H1 (cell line): ENCODE results near the gene BCAR1. TPM values are rescaled to one million over a fixed set of nuclear protein-coding genes. Genes with fewer than 3 reads are reported as not detected.
"Not testable (repeated sequence)": the region's sequence is repeated elsewhere in the genome, so short reads cannot be mapped to it uniquely, and the experiment has no call there.

Experiments
- CTCF ChIA-PET: fragments of 300-600 bp; sonication (Branson Sonifier 250); formaldehyde crosslinking; loops from one replicate; lab custom pipeline; 2021; ENCODE audit not compliant: partially characterized antibody; lab: Charles Lee
- POLR2A ChIA-PET: fragments of 300-600 bp; sonication (Branson Sonifier 250); formaldehyde crosslinking; loops from one replicate; lab custom pipeline; 2021; ENCODE audit warnings: inconsistent platforms; ENCODE audit not compliant: partially characterized antibody; lab: Charles Lee
- DNase-seq, 2 experiments: peaks; one replicate each; pipeline versions ENCODE4 v3.0.0 to v3.0.0-alpha.2; 2010 to 2022; ENCODE audit warnings: low spot score in 2 of 2, low read depth in 1 of 2, mixed read lengths in 1 of 2
- FAIRE-seq: peaks from 2 replicates; lab custom pipeline; 2011; peaks lifted over from hg19 to GRCh38; lab: Jason Lieb, UNC
- H2AFZ ChIP-seq: 2 replicates; pipeline ENCODE4 v1.8.1; 2012; ENCODE audit warnings: low read length, inconsistent platforms
- H2AK5ac ChIP-seq: 2 replicates; pipeline ENCODE4 v1.6.1; 2013; ENCODE audit warnings: low read depth, low read length
- H2BK120ac ChIP-seq: replicated peaks from 2 replicates; pipeline ENCODE3; 2013; ENCODE audit warnings: low read depth, low read length, inconsistent platforms
- H2BK12ac ChIP-seq: 2 replicates; pipeline ENCODE4 v1.6.1; 2013; ENCODE audit warnings: low read depth, low read length
- H2BK15ac ChIP-seq: 2 replicates; pipeline ENCODE4 v1.6.1; 2013; ENCODE audit warnings: low read length
- H2BK20ac ChIP-seq: 2 replicates; pipeline ENCODE4 v1.6.1; 2013; ENCODE audit warnings: low read length
- H2BK5ac ChIP-seq: 2 replicates; pipeline ENCODE4 v1.6.1; 2013; ENCODE audit warnings: low read depth, low read length
- H3K14ac ChIP-seq: 2 replicates; pipeline ENCODE4 v1.6.1; 2013; ENCODE audit warnings: inconsistent platforms; ENCODE audit not compliant: insufficient read length
- H3K18ac ChIP-seq: 2 replicates; pipeline ENCODE4 v1.6.1; 2013; ENCODE audit warnings: low read length; ENCODE audit errors: extremely low read depth
- H3K23ac ChIP-seq: 2 replicates; pipeline ENCODE4 v1.6.1; 2013; ENCODE audit warnings: inconsistent platforms; ENCODE audit not compliant: insufficient read length
- H3K23me2 ChIP-seq: 2 replicates; pipeline ENCODE4 v1.6.1; 2013; ENCODE audit warnings: low read depth, low read length
- H3K27ac ChIP-seq: 2 replicates; pipeline ENCODE4 v1.6.1; 2011; ENCODE audit warnings: low read depth, low read length, inconsistent platforms
- H3K27me3 ChIP-seq, 4 experiments: replicated peaks in 1 of 4; 1 replicate in 1 of 4; 2 replicates in 3 of 4; pipeline versions ENCODE4 v1.6.1 to v1.8.1; 2011 to 2013; ENCODE audit warnings: low read length in 3 of 4, mild to moderate bottlenecking in 3 of 4, inconsistent platforms in 2 of 4, mixed read lengths in 2 of 4, moderate library complexity in 1 of 4; ENCODE audit not compliant: control insufficient read depth in 3 of 4, insufficient read depth in 3 of 4; ENCODE audit errors: extremely low read depth in 1 of 4
- H3K36me3 ChIP-seq, 4 experiments: 2 replicates each; pipeline versions ENCODE4 v1.6.1 to v1.8.1; 2011 to 2013; ENCODE audit warnings: mild to moderate bottlenecking in 4 of 4, low read length in 3 of 4, moderate library complexity in 2 of 4, control low read depth in 1 of 4, inconsistent platforms in 1 of 4; ENCODE audit not compliant: insufficient read depth in 4 of 4, control insufficient read depth in 2 of 4
- H3K4ac ChIP-seq: replicated peaks from 2 replicates; pipeline ENCODE3; 2013; ENCODE audit warnings: low read length, low read depth, mixed read lengths, inconsistent platforms; ENCODE audit not compliant: insufficient read length
- H3K4me1 ChIP-seq, 4 experiments: replicated peaks in 1 of 4; 1 replicate in 1 of 4; 2 replicates in 3 of 4; pipeline versions ENCODE4 v1.6.1 to v1.8.1; 2011 to 2013; ENCODE audit warnings: low read length in 3 of 4, inconsistent platforms in 2 of 4, mixed read lengths in 1 of 4; ENCODE audit not compliant: insufficient read depth in 4 of 4, control insufficient read depth in 3 of 4
- H3K4me2 ChIP-seq, 2 experiments: 2 replicates each; pipeline versions ENCODE4 v1.6.1 to v1.8.1; 2011 to 2013; ENCODE audit warnings: low read depth in 2 of 2, low read length in 2 of 2, control low read depth in 1 of 2, inconsistent platforms in 1 of 2, mild to moderate bottlenecking in 1 of 2; ENCODE audit not compliant: insufficient read depth in 1 of 2
- H3K4me3 ChIP-seq, 4 experiments: fragments of 200-600, 300-600 bp in 1 of 4; sonication (generic), shearing (Covaris generic), sonication (Bioruptor Twin) in 1 of 4; 2 replicates each; pipeline versions ENCODE4 v1.5.1 to v1.8.1; 2011 to 2016; ENCODE audit warnings: low read length in 4 of 4, low read depth in 3 of 4, control low read depth in 2 of 4, inconsistent platforms in 2 of 4, mild to moderate bottlenecking in 2 of 4, mixed read lengths in 1 of 4, moderate library complexity in 1 of 4; ENCODE audit not compliant: insufficient read depth in 2 of 4; ENCODE audit errors: extremely low read depth in 1 of 4
- H3K56ac ChIP-seq: replicated peaks from 2 replicates; pipeline ENCODE3; 2013; ENCODE audit warnings: low read depth, mild to moderate bottlenecking, mixed read lengths, low read length, inconsistent platforms; ENCODE audit not compliant: insufficient read length
- H3K79me1 ChIP-seq: 2 replicates; pipeline ENCODE4 v1.6.1; 2013; ENCODE audit warnings: low read depth, low read length, control low read depth
- H3K79me2 ChIP-seq, 2 experiments: 2 replicates each; pipeline versions ENCODE4 v1.6.1 to v1.8.1; 2012 to 2013; ENCODE audit warnings: low read length in 2 of 2, mild to moderate bottlenecking in 2 of 2, inconsistent platforms in 1 of 2; ENCODE audit not compliant: insufficient read depth in 2 of 2, control insufficient read depth in 1 of 2
- H3K9ac ChIP-seq, 4 experiments: replicated peaks in 1 of 4; 1 replicate in 1 of 4; 2 replicates in 3 of 4; pipeline versions ENCODE4 v1.6.1 to v1.8.1; 2011 to 2013; ENCODE audit warnings: low read depth in 3 of 4, low read length in 3 of 4, control low read depth in 2 of 4, mild to moderate bottlenecking in 2 of 4, moderate library complexity in 2 of 4, inconsistent platforms in 1 of 4; ENCODE audit errors: extremely low read depth in 1 of 4
- H3K9me3 ChIP-seq, 2 experiments: 2 replicates each; pipeline versions ENCODE4 v1.6.1 to v1.8.1; 2012 to 2013; ENCODE audit warnings: mild to moderate bottlenecking in 2 of 2, moderate library complexity in 2 of 2, control low read depth in 1 of 2, inconsistent platforms in 1 of 2, low read depth in 1 of 2, low read length in 1 of 2, mixed read lengths in 1 of 2; ENCODE audit not compliant: insufficient read depth in 2 of 2
- H4K20me1 ChIP-seq, 2 experiments: replicated peaks in 1 of 2; 2 replicates each; pipeline versions ENCODE3 to v1.8.1; 2011 to 2013; ENCODE audit warnings: inconsistent platforms in 2 of 2, low read length in 2 of 2, mild to moderate bottlenecking in 1 of 2; ENCODE audit not compliant: insufficient read depth in 2 of 2, control insufficient read depth in 1 of 2
- H4K5ac ChIP-seq: 2 replicates; pipeline ENCODE4 v1.6.1; 2013; ENCODE audit warnings: low read length, low read depth, mixed read lengths, inconsistent platforms; ENCODE audit not compliant: insufficient read length
- H4K8ac ChIP-seq: 2 replicates; pipeline ENCODE4 v1.8.0; 2013; ENCODE audit warnings: mild to moderate bottlenecking, moderate library complexity, low read length, inconsistent platforms; ENCODE audit not compliant: insufficient read depth; ENCODE audit errors: extremely low read depth
- H4K91ac ChIP-seq: replicated peaks from 2 replicates; pipeline ENCODE3; 2013; ENCODE audit warnings: low read length, mixed read lengths, inconsistent platforms; ENCODE audit not compliant: insufficient read length
- WGBS, 2 experiments: shearing (Covaris generic) in 1 of 2; methylation state at CpG; one replicate each; pipeline versions ENCODE4 v1.1.6 to v1.1.7; 2013 to 2015; ENCODE audit warnings: low lambda C conversion rate in 2 of 2, mixed read lengths in 2 of 2, inconsistent platforms in 1 of 2, low coverage in 1 of 2, missing lambda C conversion rate in 1 of 2; ENCODE audit not compliant: insufficient replicate concordance in 2 of 2, insufficient coverage in 1 of 2, insufficient read length in 1 of 2; ENCODE audit errors: extremely low coverage in 1 of 2, missing lambda C conversion rate in 1 of 2; 5-methylcytosine and 5-hydroxymethylcytosine counted together
- polyA plus RNA-seq, 7 experiments: library from polyadenylated mRNA; depleted of rRNA in 3 of 7; stranded (reverse) in 5 of 7; unstranded in 2 of 7; fragments of >200 nt in 5 of 7; fragments of 200-250 nt in 2 of 7; gene quantifications; 1 replicate in 5 of 7; 2 replicates in 1 of 7; 4 replicates in 1 of 7; pipeline versions ENCODE4 v1.2.1 to v1.2.3, GENCODE V29; 2011 to 2013; ENCODE audit warnings: missing spikeins in 2 of 7, mixed read lengths in 2 of 7
- total RNA-seq: library from RNA; stranded (reverse); fragmentation: NEBNext Ultra II Directional; extraction: Animal tissue kit (Norgen Biotek cat#: 25700); gene quantifications from 2 replicates; pipeline ENCODE4 v1.2.1, GENCODE V29; 2021

The BCAR1 gene
- total and polyA plus RNA-seq, 2 of the 8 experiments (the other 6 are each of a cell fraction or from before 2014, with no cell fraction given): 59.8 to 105 TPM

GRCh38 chr16:75281009-75281408, 29.6 kb upstream of the BCAR1 start:
- H3K9me3 ChIP-seq, H3K79me1 ChIP-seq, H2AFZ ChIP-seq, H4K91ac ChIP-seq, H3K4me3 ChIP-seq, H3K9ac ChIP-seq, H2BK5ac ChIP-seq, H3K27me3 ChIP-seq, FAIRE-seq, H3K4me1 ChIP-seq, H3K23me2 ChIP-seq, H3K14ac ChIP-seq, H3K27ac ChIP-seq, DNase-seq, H2BK20ac ChIP-seq, H3K18ac ChIP-seq, H2AK5ac ChIP-seq, H4K20me1 ChIP-seq, H4K8ac ChIP-seq, H2BK120ac ChIP-seq, H3K23ac ChIP-seq, H3K79me2 ChIP-seq, H3K4ac ChIP-seq, H2BK12ac ChIP-seq, H2BK15ac ChIP-seq, H3K36me3 ChIP-seq, H4K5ac ChIP-seq, H3K4me2 ChIP-seq, H3K56ac ChIP-seq: not testable (repeated sequence)
- 91% methylated on average over 2 of the region's 2 CpGs; no CpG with 5 or more reads in 1 of the 2 experiments for WGBS, 2 experiments
- CTCF ChIA-PET: interaction anchor here (0.9 to 4.2 kb wide), 11 partner anchors 8 to 170 kb away, joined by 3 to 23 read pairs (median 5); no protein-coding TSS in a partner anchor
- POLR2A ChIA-PET: interaction anchor here (0.6 to 1.3 kb wide), 5 partner anchors 11 to 114 kb away, joined by 3 to 4 read pairs (median 3); no protein-coding TSS in a partner anchor
